22Rv1 (cell line): ENCODE measurements around the gene CLSTN2.

Experiments used
- ZFX ChIP-seq: fragments of 450-650 bp; IDR thresholded peaks from 2 replicates; pipeline ENCODE4 v1.6.1; 2017; ENCODE audit warnings: antibody characterized with exemption, borderline replicate concordance
- TF ChIP-seq, protein P1 (sequence below): fragments of 450-650 bp; IDR thresholded peaks from 2 replicates; pipeline ENCODE4 v1.5.1; 2017; ENCODE audit warnings: mild to moderate bottlenecking

DNA sequence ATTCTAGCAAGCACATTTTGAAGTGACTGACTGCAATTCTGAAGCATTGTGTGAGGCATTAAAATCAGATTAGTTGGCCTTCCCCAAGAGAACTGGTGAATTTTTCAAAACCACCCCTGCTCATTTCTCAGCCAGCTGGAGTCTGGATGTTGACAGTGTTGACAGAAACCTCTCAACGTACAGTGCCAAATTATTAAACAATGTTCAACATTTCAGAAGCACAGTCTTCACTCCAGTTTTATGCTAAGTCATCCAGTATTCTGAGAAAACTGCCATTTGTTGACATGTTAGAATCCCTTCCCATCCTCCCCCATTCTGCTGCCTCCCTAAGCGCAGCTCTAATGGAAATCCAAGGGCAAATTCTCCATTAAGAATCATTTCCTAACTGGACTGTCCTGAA is 373.6 kb downstream of the CLSTN2 start:
- TF ChIP-seq, protein P1, sequence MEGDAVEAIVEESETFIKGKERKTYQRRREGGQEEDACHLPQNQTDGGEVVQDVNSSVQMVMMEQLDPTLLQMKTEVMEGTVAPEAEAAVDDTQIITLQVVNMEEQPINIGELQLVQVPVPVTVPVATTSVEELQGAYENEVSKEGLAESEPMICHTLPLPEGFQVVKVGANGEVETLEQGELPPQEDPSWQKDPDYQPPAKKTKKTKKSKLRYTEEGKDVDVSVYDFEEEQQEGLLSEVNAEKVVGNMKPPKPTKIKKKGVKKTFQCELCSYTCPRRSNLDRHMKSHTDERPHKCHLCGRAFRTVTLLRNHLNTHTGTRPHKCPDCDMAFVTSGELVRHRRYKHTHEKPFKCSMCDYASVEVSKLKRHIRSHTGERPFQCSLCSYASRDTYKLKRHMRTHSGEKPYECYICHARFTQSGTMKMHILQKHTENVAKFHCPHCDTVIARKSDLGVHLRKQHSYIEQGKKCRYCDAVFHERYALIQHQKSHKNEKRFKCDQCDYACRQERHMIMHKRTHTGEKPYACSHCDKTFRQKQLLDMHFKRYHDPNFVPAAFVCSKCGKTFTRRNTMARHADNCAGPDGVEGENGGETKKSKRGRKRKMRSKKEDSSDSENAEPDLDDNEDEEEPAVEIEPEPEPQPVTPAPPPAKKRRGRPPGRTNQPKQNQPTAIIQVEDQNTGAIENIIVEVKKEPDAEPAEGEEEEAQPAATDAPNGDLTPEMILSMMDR = no peak
- no peak for TF ChIP-seq ZFX
